ENCODE measurements around the gene ATP5PD. TPM values are rescaled to one million over a fixed set of nuclear protein-coding genes. Genes with fewer than 3 reads are reported as not detected.

The ATP5PD gene
- total and polyA plus RNA-seq, 2 of the 13 experiments (the other 11 are each of a cell fraction or from before 2014, with no cell fraction given), result 158 to 428 TPM

DNA sequence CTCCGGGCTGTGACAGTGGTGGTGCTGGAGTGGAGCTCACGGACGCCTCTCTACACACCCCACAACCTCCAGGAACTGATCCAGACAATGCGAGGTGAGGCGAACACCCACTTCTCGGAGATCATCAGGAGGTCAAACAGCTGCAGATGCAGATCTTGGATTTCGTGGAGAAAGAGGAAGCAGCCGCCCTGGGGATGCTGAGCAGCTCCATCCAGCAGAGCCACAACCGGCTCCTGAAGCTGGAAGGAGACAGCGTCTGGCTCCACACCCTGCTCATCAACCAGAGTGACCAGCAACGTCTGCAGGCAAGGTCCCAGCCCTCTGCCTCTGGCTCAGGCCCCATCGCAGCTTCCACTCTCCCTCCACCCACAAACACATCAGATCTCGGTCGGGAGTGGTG lies 27.8 kb upstream of the ATP5PD start:
- POLR2A ChIA-PET, result interaction anchor here (0.9 to 2.1 kb wide), 7 partner anchors 14 to 80 kb away, joined by 3 to 18 read pairs (median 6); partner anchors contain the start of genes JPT1, NT5C and SLC16A5
- TF ChIP-seq, protein P1, sequence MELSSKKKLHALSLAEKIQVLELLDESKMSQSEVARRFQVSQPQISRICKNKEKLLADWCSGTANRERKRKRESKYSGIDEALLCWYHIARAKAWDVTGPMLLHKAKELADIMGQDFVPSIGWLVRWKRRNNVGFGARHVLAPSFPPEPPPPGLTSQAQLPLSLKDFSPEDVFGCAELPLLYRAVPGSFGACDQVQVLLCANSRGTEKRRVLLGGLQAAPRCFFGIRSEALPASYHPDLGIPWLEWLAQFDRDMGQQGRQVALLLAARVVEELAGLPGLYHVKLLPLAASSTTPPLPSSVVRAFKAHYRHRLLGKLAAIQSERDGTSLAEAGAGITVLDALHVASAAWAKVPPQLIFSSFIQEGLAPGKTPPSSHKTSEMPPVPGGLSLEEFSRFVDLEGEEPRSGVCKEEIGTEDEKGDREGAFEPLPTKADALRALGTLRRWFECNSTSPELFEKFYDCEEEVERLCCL (CRISPR knock-in tag; IDR thresholded peaks at IDR 0.05; ENCODE audit: borderline replicate concordance), result no peak
- TF ChIP-seq SNAI1 (CRISPR knock-in tag; IDR thresholded peaks at IDR 0.05; ENCODE audit: borderline replicate concordance) (no peak), ZNF703 (CRISPR knock-in tag; IDR thresholded peaks at IDR 0.05; ENCODE audit: borderline replicate concordance) (no peak), AGO2 (optimal IDR thresholded peaks at IDR 0.05; ENCODE audit: low read depth, low read length) (no peak), FOXM1 (CRISPR knock-in tag; IDR thresholded peaks at IDR 0.05) (no peak), THAP11 (CRISPR knock-in tag; IDR thresholded peaks at IDR 0.05) (no peak), SOX13 (IDR thresholded peaks at IDR 0.05) (no peak), SOX13 (CRISPR knock-in tag; conservative IDR thresholded peaks at IDR 0.05 in 1 of 2, IDR thresholded peaks at IDR 0.05 in 1 of 2) (no peak), HOXA9 (CRISPR knock-in tag; IDR thresholded peaks at IDR 0.05; ENCODE audit: borderline replicate concordance) (no peak), CTCF (CRISPR knock-in tag; IDR thresholded peaks at IDR 0.05) (0 out of 2 replicates have a peak, but pooled peaks have one; percentile 2), NFE2L1 (CRISPR knock-in tag; IDR thresholded peaks at IDR 0.05; ENCODE audit: borderline replicate concordance) (peak; percentile 47; the same call in 1 of the 2 replicates), SMAD9 (CRISPR knock-in tag; IDR thresholded peaks at IDR 0.05) (no peak), KMT2B (CRISPR knock-in tag; IDR thresholded peaks at IDR 0.05) (no peak), ZNF891 (CRISPR knock-in tag; IDR thresholded peaks at IDR 0.05) (0 out of 2 replicates have a peak, but pooled peaks have one; percentile 31), RARA (CRISPR knock-in tag; IDR thresholded peaks at IDR 0.05) (no peak), HES4 (CRISPR knock-in tag; IDR thresholded peaks at IDR 0.05; ENCODE audit: borderline replicate concordance) (no peak), GPBP1L1 (CRISPR knock-in tag; IDR thresholded peaks at IDR 0.05) (no peak)
- TF ChIP-seq, protein P2, sequence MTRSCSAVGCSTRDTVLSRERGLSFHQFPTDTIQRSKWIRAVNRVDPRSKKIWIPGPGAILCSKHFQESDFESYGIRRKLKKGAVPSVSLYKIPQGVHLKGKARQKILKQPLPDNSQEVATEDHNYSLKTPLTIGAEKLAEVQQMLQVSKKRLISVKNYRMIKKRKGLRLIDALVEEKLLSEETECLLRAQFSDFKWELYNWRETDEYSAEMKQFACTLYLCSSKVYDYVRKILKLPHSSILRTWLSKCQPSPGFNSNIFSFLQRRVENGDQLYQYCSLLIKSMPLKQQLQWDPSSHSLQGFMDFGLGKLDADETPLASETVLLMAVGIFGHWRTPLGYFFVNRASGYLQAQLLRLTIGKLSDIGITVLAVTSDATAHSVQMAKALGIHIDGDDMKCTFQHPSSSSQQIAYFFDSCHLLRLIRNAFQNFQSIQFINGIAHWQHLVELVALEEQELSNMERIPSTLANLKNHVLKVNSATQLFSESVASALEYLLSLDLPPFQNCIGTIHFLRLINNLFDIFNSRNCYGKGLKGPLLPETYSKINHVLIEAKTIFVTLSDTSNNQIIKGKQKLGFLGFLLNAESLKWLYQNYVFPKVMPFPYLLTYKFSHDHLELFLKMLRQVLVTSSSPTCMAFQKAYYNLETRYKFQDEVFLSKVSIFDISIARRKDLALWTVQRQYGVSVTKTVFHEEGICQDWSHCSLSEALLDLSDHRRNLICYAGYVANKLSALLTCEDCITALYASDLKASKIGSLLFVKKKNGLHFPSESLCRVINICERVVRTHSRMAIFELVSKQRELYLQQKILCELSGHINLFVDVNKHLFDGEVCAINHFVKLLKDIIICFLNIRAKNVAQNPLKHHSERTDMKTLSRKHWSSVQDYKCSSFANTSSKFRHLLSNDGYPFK (CRISPR knock-in tag; IDR thresholded peaks at IDR 0.05; ENCODE audit: borderline replicate concordance), result no peak

More for the DNA sequence above, 27.8 kb upstream of the ATP5PD start:
- DNase-seq (ENCODE audit: low spot score), result no peak
- peaks cover 77% of the 10 kb centered on the region for H3K4me1 ChIP-seq (ENCODE audit: insufficient read depth, low read length)
- intact Hi-C loops (cut with micrococcal nuclease; ENCODE audit: unreplicated experiment), result loop anchor here (5.0 kb wide), 1 partner anchor 33 kb away; the partner anchor contains the start of gene ARMC7
- H3K79me2 ChIP-seq (ENCODE audit: insufficient read depth, low read length), result no peaks in the 10 kb centered on the region
- no peak overlapping the region for H3K9ac ChIP-seq (ENCODE audit: insufficient read depth, low read depth, low read length)
- H3K4me3 ChIP-seq (replicated peaks in 1 of 3; ENCODE audit: insufficient read depth in 1 of 3, low read depth in 2 of 3, low read length in 3 of 3), result peak overlapping the region in 1 of 3 experiments; percentile 37; a peak in 1 of 6 replicates
- no peak overlapping the region for H3K27ac ChIP-seq (ENCODE audit: extremely low read length, insufficient read depth, low read length)
- H3K4me2 ChIP-seq (ENCODE audit: low read depth, low read length), result peak overlapping the region; percentile 52
- H3K36me3 ChIP-seq (replicated peaks in 1 of 2; ENCODE audit: control insufficient read depth in 1 of 2, insufficient read depth in 2 of 2, low read length in 2 of 2), result no peaks in the 10 kb centered on the region
- H3K9me3 ChIP-seq (ENCODE audit: low read length), result no peaks in the 10 kb centered on the region
- 33% methylated on average over 10 of the region's 14 CpGs for WGBS (ENCODE audit: low lambda C conversion rate)
- in situ Hi-C loops (cut with HindIII; ENCODE audit: extremely low pct_ligation_motif_present, low pct_unique_long_range_greater_than_20kb), result no loop called here
- CTCF ChIA-PET (ENCODE audit: low intra/inter-chr PET ratio, low total read pairs), result no interaction called here
- H2AFZ ChIP-seq (ENCODE audit: low read length), result no peak overlapping the region
- ATAC-seq, result 0 out of 3 replicates have a peak, but pooled peaks have one; percentile 2
- no peaks in the 10 kb centered on the region for H4K20me1 ChIP-seq (ENCODE audit: insufficient read depth, low read length)
- no TSS peak for BruUV-seq (replicated peaks)
- H3K27me3 ChIP-seq (ENCODE audit: control insufficient read depth in 1 of 2, insufficient read depth in 2 of 2, low read length in 2 of 2), result peaks cover 0 to 23% of the 10 kb centered on the region in 2 experiments; a peak in 3 of 5 replicates
- no peak for FAIRE-seq
